IMR-90 (cell line): Measurements from ENCODE around the gene DIPK1A. TPM values are rescaled to one million over a fixed set of nuclear protein-coding genes. Genes with fewer than 3 reads are reported as not detected.
A peak's percentile ranks its signal among the peaks of the same experiment; 100 is the strongest.

ENCODE experiments used
- ATAC-seq: fragments of 200-7000 bp; cut with Tn5 transposase; 2 replicates; pipeline ENCODE4 v1.9.1; 2020; ENCODE audit warnings: low read depth, mild to moderate bottlenecking, moderate library complexity
- BruUV-seq: library from RNA; stranded (reverse); fragments of 400-500 nt; replicated peaks from 2 replicates; lab custom pipeline; 2021; lab: Mats Ljungman, UMichigan
- CTCF ChIA-PET: fragments of 300-600 bp; formaldehyde crosslinking; extraction: SDS; loops from one replicate; lab custom pipeline; 2021; ENCODE audit warnings: antibody characterized with exemption; lab: Yijun Ruan, JAX
- POLR2A ChIA-PET: fragments of 300-600 bp; sonication (Branson Sonifier 250); formaldehyde crosslinking; loops from one replicate; lab custom pipeline; 2022; ENCODE audit warnings: antibody characterized with exemption; ENCODE audit not compliant: unreplicated experiment; lab: Charles Lee
- DNase-seq: peaks from one replicate; pipeline ENCODE4 v3.0.0; 2013
- H2AFZ ChIP-seq: replicated peaks from 2 replicates; pipeline ENCODE3; 2013; ENCODE audit warnings: low read length, mild to moderate bottlenecking; ENCODE audit not compliant: poor library complexity
- H2AK5ac ChIP-seq: 2 replicates; pipeline ENCODE4 v1.6.1; 2013; ENCODE audit warnings: low read depth, low read length, inconsistent platforms
- H2AK9ac ChIP-seq: replicated peaks from 2 replicates; pipeline ENCODE3; 2013; ENCODE audit warnings: mild to moderate bottlenecking, low read depth, low read length, moderate library complexity; ENCODE audit not compliant: poor library complexity
- H2BK120ac ChIP-seq: 2 replicates; pipeline ENCODE4 v1.6.1; 2013; ENCODE audit warnings: low read depth, low read length, inconsistent platforms
- H2BK15ac ChIP-seq: 3 replicates; pipeline ENCODE4 v1.6.1; 2013; ENCODE audit warnings: low read depth, low read length, inconsistent platforms
- H2BK20ac ChIP-seq: 2 replicates; pipeline ENCODE4 v1.6.1; 2013; ENCODE audit warnings: low read depth, mild to moderate bottlenecking, inconsistent platforms, low read length, moderate library complexity
- H2BK5ac ChIP-seq: 2 replicates; pipeline ENCODE4 v1.6.1; 2013; ENCODE audit warnings: mild to moderate bottlenecking, low read depth, low read length, inconsistent platforms; ENCODE audit not compliant: poor library complexity, severe bottlenecking
- H3K14ac ChIP-seq: replicated peaks from 2 replicates; pipeline ENCODE4 v1.6.1; 2013; ENCODE audit warnings: low read depth, low read length, inconsistent platforms
- H3K18ac ChIP-seq: 2 replicates; pipeline ENCODE4 v1.6.1; 2013; ENCODE audit warnings: low read depth, low read length, control low read depth
- H3K23ac ChIP-seq: 2 replicates; pipeline ENCODE4 v1.6.1; 2013; ENCODE audit warnings: low read depth, low read length, inconsistent platforms
- H3K27ac ChIP-seq: 2 replicates; pipeline ENCODE4 v1.5.1; 2013; ENCODE audit warnings: mild to moderate bottlenecking, control low read depth, low read length; ENCODE audit not compliant: insufficient read depth
- H3K27me3 ChIP-seq: 2 replicates; pipeline ENCODE4 v1.6.1; 2013; ENCODE audit warnings: low read length; ENCODE audit not compliant: control insufficient read depth, insufficient read depth
- H3K36me3 ChIP-seq: 2 replicates; pipeline ENCODE4 v1.6.1; 2013; ENCODE audit warnings: low read length, mixed read lengths; ENCODE audit not compliant: control insufficient read depth, insufficient read depth
- H3K4ac ChIP-seq: 2 replicates; pipeline ENCODE4 v1.6.1; 2013; ENCODE audit warnings: low read depth, low read length, inconsistent platforms
- H3K4me1 ChIP-seq: 2 replicates; pipeline ENCODE4 v1.6.1; 2013; ENCODE audit warnings: low read length, mixed read lengths; ENCODE audit not compliant: control insufficient read depth, insufficient read depth
- H3K4me2 ChIP-seq: 2 replicates; pipeline ENCODE4 v1.6.1; 2013; ENCODE audit warnings: low read depth, mild to moderate bottlenecking, control low read depth, low read length, moderate library complexity
- H3K4me3 ChIP-seq: 2 replicates; pipeline ENCODE4 v1.5.1; 2013; ENCODE audit warnings: low read depth, mild to moderate bottlenecking, control low read depth, low read length, moderate library complexity; ENCODE audit not compliant: insufficient read depth
- H3K56ac ChIP-seq: 2 replicates; pipeline ENCODE4 v1.6.1; 2013; ENCODE audit warnings: low read length, inconsistent platforms; ENCODE audit not compliant: insufficient read depth; ENCODE audit errors: extremely low read depth
- H3K79me1 ChIP-seq, 2 experiments: 2 replicates each; pipeline ENCODE4 v1.6.1; 2013; ENCODE audit warnings: low read length in 2 of 2, inconsistent platforms in 1 of 2, low read depth in 1 of 2
- H3K9ac ChIP-seq: 2 replicates; pipeline ENCODE4 v1.6.1; 2013; ENCODE audit warnings: low read depth, low read length, control low read depth
- H3K9me1 ChIP-seq: 2 replicates; pipeline ENCODE4 v1.6.1; 2013; ENCODE audit warnings: low read length, inconsistent platforms; ENCODE audit not compliant: insufficient read depth
- H3K9me3 ChIP-seq: 2 replicates; pipeline ENCODE4 v1.6.1; 2013; ENCODE audit warnings: low read length; ENCODE audit not compliant: control insufficient read depth, insufficient read depth
- H4K20me1 ChIP-seq: 2 replicates; pipeline ENCODE4 v1.6.1; 2013; ENCODE audit warnings: low read length, inconsistent platforms; ENCODE audit not compliant: insufficient read depth
- H4K5ac ChIP-seq: 2 replicates; pipeline ENCODE4 v1.6.1; 2013; ENCODE audit warnings: mild to moderate bottlenecking, low read depth, low read length, control low read depth
- H4K8ac ChIP-seq, 2 experiments: 2 replicates each; pipeline ENCODE4 v1.6.1; 2013; ENCODE audit warnings: low read depth in 2 of 2, low read length in 2 of 2, control low read depth in 1 of 2, inconsistent platforms in 1 of 2
- H4K91ac ChIP-seq: 2 replicates; pipeline ENCODE4 v1.6.1; 2013; ENCODE audit warnings: low read depth, low read length, inconsistent platforms; ENCODE audit not compliant: insufficient read depth
- BHLHE40 ChIP-seq: fragments of 150-350 bp; IDR thresholded peaks from 2 replicates; pipeline ENCODE4 v1.6.1; 2016; ENCODE audit warnings: mild to moderate bottlenecking, low read depth, low read length
- CEBPB ChIP-seq: IDR thresholded peaks from 2 replicates; pipeline ENCODE4 v1.6.1; 2012; ENCODE audit warnings: low read depth, low read length, improper control_type of control experiment
- CHD1 ChIP-seq: IDR thresholded peaks from 2 replicates; pipeline ENCODE4 v1.6.1; 2012; ENCODE audit warnings: low read depth, low read length, improper control_type of control experiment
- CTCF ChIP-seq: conservative IDR thresholded peaks from 2 replicates; pipeline ENCODE4 v1.5.1; 2012; ENCODE audit warnings: mild to moderate bottlenecking, low read depth, low read length, improper control_type of control experiment
- MAFK ChIP-seq: IDR thresholded peaks from 2 replicates; pipeline ENCODE4 v1.6.1; 2012; ENCODE audit warnings: low read depth, low read length, improper control_type of control experiment
- MAZ ChIP-seq: IDR thresholded peaks from 2 replicates; pipeline ENCODE4 v1.6.1; 2012; ENCODE audit warnings: low read depth, mild to moderate bottlenecking, low read length, improper control_type of control experiment, moderate library complexity, borderline replicate concordance
- MXI1 ChIP-seq: IDR thresholded peaks from 2 replicates; pipeline ENCODE4 v1.6.1; 2012; ENCODE audit warnings: low read depth, mild to moderate bottlenecking, low read length, moderate library complexity, borderline replicate concordance
- NFE2L2 ChIP-seq: fragments of 150-350 bp; IDR thresholded peaks from 2 replicates; pipeline ENCODE4 v1.6.1; 2016; ENCODE audit warnings: low read depth, mild to moderate bottlenecking, low read length
- POLR2A ChIP-seq: IDR thresholded peaks from 2 replicates; pipeline ENCODE4 v1.6.1; 2012; ENCODE audit warnings: mild to moderate bottlenecking, low read depth, low read length
- RAD21 ChIP-seq: IDR thresholded peaks from 2 replicates; pipeline ENCODE4 v1.6.1; 2012; ENCODE audit warnings: low read length, improper control_type of control experiment
- RCOR1 ChIP-seq: IDR thresholded peaks from 2 replicates; pipeline ENCODE4 v1.6.1; 2012; ENCODE audit warnings: mild to moderate bottlenecking, low read length, improper control_type of control experiment; ENCODE audit not compliant: insufficient replicate concordance
- RFX5 ChIP-seq: IDR thresholded peaks from 2 replicates; pipeline ENCODE4 v1.8.0; 2012; ENCODE audit warnings: low read depth, mild to moderate bottlenecking, low read length, moderate library complexity
- WGBS, 2 experiments: methylation state at CpG; one replicate each; pipeline versions ENCODE4 v1.1.5 to v1.1.7; 2013; ENCODE audit warnings: missing lambda C conversion rate in 2 of 2; ENCODE audit not compliant: insufficient read length in 1 of 2; ENCODE audit errors: extremely low coverage in 2 of 2; 5-methylcytosine and 5-hydroxymethylcytosine counted together
- dilution Hi-C: fragments of 300-500 bp; cut with HindIII; formaldehyde crosslinking; loops from one replicate; pipeline ENCODE4 v1.14.3; 2018; ENCODE audit warnings: low sequenced_read_pairs; ENCODE audit not compliant: unreplicated experiment
- in situ Hi-C: fragments of 300-500 bp; cut with MboI; formaldehyde crosslinking; loops from 3 replicates; pipeline ENCODE4 v1.14.3; 2019; ENCODE audit warnings: low sequenced_read_pairs, inconsistent platforms, mixed read lengths
- intact Hi-C: fragments of 100-400 bp; cut with micrococcal nuclease; formaldehyde crosslinking; loops from 2 replicates; pipeline ENCODE4 v1.10.0; 2022
- polyA plus RNA-seq, 3 experiments: library from polyadenylated mRNA; depleted of rRNA; stranded (reverse); fragments of >200 nt; gene quantifications; 2 replicates each; pipeline ENCODE4 v1.2.3, GENCODE V29; 2012; ENCODE audit warnings: low replicate concordance in 1 of 3
- total RNA-seq: library from RNA; depleted of rRNA; stranded (reverse); fragments of >200 nt; gene quantifications from 2 replicates; pipeline ENCODE4 v1.2.3, GENCODE V29; 2012
- TF ChIP-seq, protein P1 (sequence below): fragments of 150-350 bp; IDR thresholded peaks from 2 replicates; pipeline ENCODE4 v1.6.1; 2016; ENCODE audit warnings: low read depth, mild to moderate bottlenecking, low read length, moderate library complexity, borderline replicate concordance

Gene DIPK1A
- total and polyA plus RNA-seq, 2 of the 4 experiments (the other 2 are of a cell fraction), result 4.7 to 5.7 TPM

- Histone ChIP-seq H4K91ac (no peak overlapping the region), H2BK5ac (no peak overlapping the region)
- in situ Hi-C loops, result no loop called here
These were observed 2.9 kb downstream of the DIPK1A start for GRCh38 chr1:92958203-92958970.

More at GRCh38 chr1:92958203-92958970, 2.9 kb downstream of the DIPK1A start:
- no peak overlapping the region for H3K9ac ChIP-seq
- no peaks in the 10 kb centered on the region for H3K36me3 ChIP-seq
- H2AK9ac ChIP-seq, result no peak overlapping the region
- intact Hi-C loops (no loop called here), dilution Hi-C loops (no loop called here)
- H3K9me3 ChIP-seq, result no peaks in the 10 kb centered on the region
- H3K18ac ChIP-seq, result no peak overlapping the region
- CTCF ChIA-PET, result interaction anchor here (2.9 to 3.3 kb wide), 2 partner anchors 36 to 99 kb away, joined by 16 to 18 read pairs; no protein-coding TSS in a partner anchor
- no TSS peak for BruUV-seq
- H3K4me1 ChIP-seq, result no peaks in the 10 kb centered on the region; the same call in 1 of the 2 replicates
- no peak overlapping the region for H2BK15ac ChIP-seq
- H3K14ac ChIP-seq, result no peak overlapping the region
- no peaks in the 10 kb centered on the region for H3K27me3 ChIP-seq
- peaks cover 3% of the 10 kb centered on the region; the same call in 1 of the 2 replicates for H4K20me1 ChIP-seq
- no peak overlapping the region for H2AK5ac ChIP-seq
- peaks cover 9 to 31% of the 10 kb centered on the region in 2 experiments; a peak in 2 of 4 replicates for H3K79me1 ChIP-seq
- no peak for TF ChIP-seq RCOR1
- TF ChIP-seq MXI1, result no peak
- no peak for TF ChIP-seq RFX5
- TF ChIP-seq RAD21, result no peak
- TF ChIP-seq, protein P1, sequence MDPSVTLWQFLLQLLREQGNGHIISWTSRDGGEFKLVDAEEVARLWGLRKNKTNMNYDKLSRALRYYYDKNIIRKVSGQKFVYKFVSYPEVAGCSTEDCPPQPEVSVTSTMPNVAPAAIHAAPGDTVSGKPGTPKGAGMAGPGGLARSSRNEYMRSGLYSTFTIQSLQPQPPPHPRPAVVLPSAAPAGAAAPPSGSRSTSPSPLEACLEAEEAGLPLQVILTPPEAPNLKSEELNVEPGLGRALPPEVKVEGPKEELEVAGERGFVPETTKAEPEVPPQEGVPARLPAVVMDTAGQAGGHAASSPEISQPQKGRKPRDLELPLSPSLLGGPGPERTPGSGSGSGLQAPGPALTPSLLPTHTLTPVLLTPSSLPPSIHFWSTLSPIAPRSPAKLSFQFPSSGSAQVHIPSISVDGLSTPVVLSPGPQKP, result no peak
- TF ChIP-seq CHD1, result no peak
- TF ChIP-seq CEBPB, result no peak
- TF ChIP-seq POLR2A, result no peak
- no peak for TF ChIP-seq CTCF
- no peak for TF ChIP-seq MAZ
- TF ChIP-seq MAFK, result no peak
- TF ChIP-seq BHLHE40, result no peak
- no peak for TF ChIP-seq NFE2L2
- H2BK120ac ChIP-seq, result no peak overlapping the region
- POLR2A ChIA-PET, result no interaction called here
- H3K4me3 ChIP-seq, result no peak overlapping the region
- no peak overlapping the region for H3K27ac ChIP-seq
- no peak overlapping the region for H2AFZ ChIP-seq
- H3K56ac ChIP-seq, result no peak overlapping the region
- no peak overlapping the region for H4K5ac ChIP-seq
- H3K4ac ChIP-seq, result peak overlapping the region; percentile 28; the same call in 1 of the 2 replicates
- DNase-seq (no peak), ATAC-seq (no peak)
- no peak overlapping the region for H4K8ac ChIP-seq
- 0 out of 2 replicates have a peak overlapping the region, but pooled peaks have one; percentile 6 for H3K23ac ChIP-seq
- H3K4me2 ChIP-seq, result no peak overlapping the region
- H3K9me1 ChIP-seq, result 0 out of 2 replicates have a peak, but pooled peaks cover 5% of the 10 kb centered on the region
- WGBS, 2 experiments, result no CpG with 5 or more reads among the region's 1 CpG
- no peak overlapping the region for H2BK20ac ChIP-seq
